Fibroblast of skin of left biceps (primary cell): ENCODE results near the gene ZNF26.
"Not testable (repeated sequence)": the region's sequence is repeated elsewhere in the genome, so short reads cannot be mapped to it uniquely, and the experiment has no call there.

Experiments used
- DNase-seq, 2 experiments: peaks; one replicate each; pipeline ENCODE4 v3.0.0-alpha.2; 2013; ENCODE audit warnings: low read depth in 2 of 2

The ZNF26 gene

GRCh38 chr12:132955094-132956010 is 30.8 kb upstream of the ZNF26 start:
- DNase-seq: peak; percentile 25 to 34

- DNase-seq: peak; percentile 68 to 77
Observed at GRCh38 chr12:132956011-132956788, 30.0 kb upstream of the ZNF26 start, which contains the start of gene ZNF605. Gene ZNF605, minus strand, starts transcription at chr12:132956306. Its CDS starts 10,671 bp downstream, at chr12:132945635.

GRCh38 chr12:132961790-132962189 is 24.4 kb upstream of the ZNF26 start:
- DNase-seq: not testable (repeated sequence)

- not testable (repeated sequence) for DNase-seq
Observed at GRCh38 chr12:132963947-132964346, 22.2 kb upstream of the ZNF26 start.

- DNase-seq: no peak
Observed at GRCh38 chr12:132965796-132966195, 20.4 kb upstream of the ZNF26 start.

GRCh38 chr12:132966676-132967415 is 19.3 kb upstream of the ZNF26 start:
- DNase-seq: no peak

GRCh38 chr12:132967736-132968135 is 18.4 kb upstream of the ZNF26 start:
- DNase-seq: no peak

GRCh38 chr12:132972374-132972773 is 13.8 kb upstream of the ZNF26 start:
- DNase-seq: no peak

- DNase-seq: not testable (repeated sequence)
Observed at GRCh38 chr12:132976870-132977269, 9.3 kb upstream of the ZNF26 start.

- DNase-seq: no peak
Observed at GRCh38 chr12:132986885-132987225, 688 bp downstream of the ZNF26 start.

- DNase-seq: no peak
Observed at GRCh38 chr12:132998741-132999140, 12.6 kb downstream of the ZNF26 start.

GRCh38 chr12:133010657-133011297 is 24.6 kb downstream of the ZNF26 start:
- DNase-seq: no peak

GRCh38 chr12:133023566-133023965 is 37.4 kb downstream of the ZNF26 start:
- DNase-seq: no peak

- DNase-seq: no peak
Observed at GRCh38 chr12:133026996-133027395, 40.8 kb downstream of the ZNF26 start.

GRCh38 chr12:133037207-133038005 is 51.2 kb downstream of the ZNF26 start, which contains the start of gene ZNF84:
Gene ZNF84, plus strand, starts transcription at chr12:133037509. Its CDS starts 3,959 bp downstream, at chr12:133041468.
- DNase-seq: peak; percentile 97 to 98

GRCh38 chr12:133038118-133038709 is 52.0 kb downstream of the ZNF26 start:
- no peak for DNase-seq

- DNase-seq: no peak
Observed at GRCh38 chr12:133046698-133047097, 60.5 kb downstream of the ZNF26 start.

- no peak for DNase-seq
Observed at GRCh38 chr12:133057446-133057845, 71.3 kb downstream of the ZNF26 start.

- DNase-seq: no peak
Observed at GRCh38 chr12:133058203-133059113, 72.3 kb downstream of the ZNF26 start.
